ENCODE results near the gene FIGN. TPM values are rescaled to one million over a fixed set of nuclear protein-coding genes. Genes with fewer than 3 reads are reported as not detected.

Gene FIGN
- total RNA-seq, 3 donors from 2014 or later, result not detected

GRCh38 chr2:163551616-163552373, 184.0 kb downstream of the FIGN start:
- no peak for ATAC-seq
- H3K4me1 Mint-ChIP-seq (ENCODE audit: low read depth), result no peaks in the 10 kb centered on the region
- no peak overlapping the region for H3K4me3 Mint-ChIP-seq
- peaks cover 10% of the 10 kb centered on the region for H3K9me3 Mint-ChIP-seq
- H3K36me3 Mint-ChIP-seq (ENCODE audit: insufficient read depth), result no peaks in the 10 kb centered on the region
- DNase-seq, result no peak
- no peaks in the 10 kb centered on the region for H3K27me3 Mint-ChIP-seq (ENCODE audit: low read depth)

GRCh38 chr2:163548970-163549369, 186.8 kb downstream of the FIGN start:
- peaks cover 21% of the 10 kb centered on the region for H3K9me3 Mint-ChIP-seq
- no peak for DNase-seq
- H3K36me3 Mint-ChIP-seq (ENCODE audit: insufficient read depth), result no peaks in the 10 kb centered on the region
- no peaks in the 10 kb centered on the region for H3K4me1 Mint-ChIP-seq (ENCODE audit: low read depth)
- H3K4me3 Mint-ChIP-seq, result no peak overlapping the region
- H3K27me3 Mint-ChIP-seq (ENCODE audit: low read depth), result no peaks in the 10 kb centered on the region
- ATAC-seq, result no peak

All from activated T-cell treated with anti-CD3 and anti-CD28 coated beads, Interleukin-2, amount 50 U/mL, for 4 hours (primary cell).